GM21390 (cell line): ENCODE results near the gene DRD3.

Experiments
- ATAC-seq: cut with Tn5 transposase; IDR thresholded peaks from one replicate; pipeline ENCODE4 v1.9.1; 2021; ENCODE audit not compliant: unreplicated experiment

The DRD3 gene

GRCh38 chr3:114079761-114080160 is 99.1 kb downstream of the DRD3 start:
- no peak for ATAC-seq

GRCh38 chr3:114078126-114078525 is 100.7 kb downstream of the DRD3 start:
- no peak for ATAC-seq
